K562 (cell line): ENCODE results near the gene PSRC1. TPM values are rescaled to one million over a fixed set of nuclear protein-coding genes. Genes with fewer than 3 reads are reported as not detected.

Experiments used
- ATAC-seq: fragments of 200-7000 bp; cut with Tn5 transposase; 3 replicates; pipeline ENCODE4 v1.9.1; 2020; ENCODE audit warnings: moderate library complexity
- BruUV-seq: library from RNA; stranded (reverse); fragments of 400-500 nt; replicated peaks from 2 replicates; lab custom pipeline; 2021; lab: Mats Ljungman, UMichigan
- CTCF ChIA-PET: fragments of 300-600 bp; formaldehyde crosslinking; extraction: SDS; loops from one replicate; lab custom pipeline; 2021; ENCODE audit warnings: low intra/inter-chr PET ratio; lab: Yijun Ruan, JAX
- POLR2A ChIA-PET: fragments of 300-600, 350-650 bp; sonication (Branson Sonifier 250); formaldehyde crosslinking; extraction: SDS; loops from one replicate; lab custom pipeline; 2021; ENCODE audit warnings: antibody characterized with exemption, inconsistent platforms; lab: Yijun Ruan, JAX
- DNase-seq, 4 experiments: peaks; one replicate each; pipeline versions ENCODE4 v3.0.0 to v3.0.0-alpha.2; 2011 to 2018; ENCODE audit warnings: low spot score in 3 of 4, mixed read lengths in 3 of 4; ENCODE audit errors: extremely low read depth in 1 of 4
- FAIRE-seq: peaks from 2 replicates; lab custom pipeline; 2011; peaks lifted over from hg19 to GRCh38; lab: Jason Lieb, UNC
- H2AFZ ChIP-seq: 2 replicates; pipeline ENCODE4 v1.6.0; 2011; ENCODE audit warnings: low read depth, low read length, control low read depth, inconsistent platforms
- H3K27ac ChIP-seq: fragments of 200-600 bp; 3 replicates; pipeline ENCODE4 v1.8.0; 2011; ENCODE audit warnings: low read depth, mild to moderate bottlenecking, control low read depth, inconsistent platforms, low read length, moderate library complexity, mixed read lengths; ENCODE audit errors: extremely low read depth
- H3K27me3 ChIP-seq, 2 experiments: fragments of 300-600 bp in 1 of 2; 2 replicates in 1 of 2; 3 replicates in 1 of 2; pipeline versions ENCODE4 v1.6.0 to v1.8.0; 2011; ENCODE audit warnings: inconsistent platforms in 2 of 2, low read length in 2 of 2, mild to moderate bottlenecking in 1 of 2, mixed read lengths in 1 of 2, moderate library complexity in 1 of 2; ENCODE audit not compliant: control insufficient read depth in 2 of 2, insufficient read depth in 2 of 2
- H3K36me3 ChIP-seq: fragments of 300-600 bp; 3 replicates; pipeline ENCODE4 v1.8.0; 2011; ENCODE audit warnings: mild to moderate bottlenecking, low read length, inconsistent platforms; ENCODE audit not compliant: control insufficient read depth, insufficient read depth
- H3K4me1 ChIP-seq, 2 experiments: fragments of 200-600 bp in 1 of 2; replicated peaks in 1 of 2; 2 replicates in 1 of 2; 3 replicates in 1 of 2; pipeline versions ENCODE4 v1.5.1 to v1.8.0; 2011; ENCODE audit warnings: inconsistent platforms in 2 of 2, low read length in 2 of 2, mild to moderate bottlenecking in 1 of 2, mixed read lengths in 1 of 2, moderate library complexity in 1 of 2; ENCODE audit not compliant: control insufficient read depth in 2 of 2, insufficient read depth in 2 of 2
- H3K4me2 ChIP-seq: 2 replicates; pipeline ENCODE4 v1.6.1; 2011; ENCODE audit warnings: low read length, control low read depth, inconsistent platforms, mixed read lengths; ENCODE audit not compliant: insufficient read depth
- H3K4me3 ChIP-seq: fragments of 200-600 bp; sonication (generic), shearing (Covaris generic); 2 replicates; pipeline ENCODE4 v1.5.1; 2016; ENCODE audit warnings: control low read depth, inconsistent platforms
- H3K79me2 ChIP-seq: fragments of 200-600 bp; 3 replicates; pipeline ENCODE4 v1.8.0; 2011; ENCODE audit warnings: low read length, inconsistent platforms; ENCODE audit not compliant: control insufficient read depth, insufficient read depth
- H3K9ac ChIP-seq, 2 experiments: 2 replicates each; pipeline versions ENCODE4 v1.6.0 to v1.6.1; 2011; ENCODE audit warnings: low read depth in 2 of 2, low read length in 2 of 2, control low read depth in 1 of 2, inconsistent platforms in 1 of 2, mild to moderate bottlenecking in 1 of 2, mixed read lengths in 1 of 2; ENCODE audit not compliant: insufficient read depth in 1 of 2
- H3K9me1 ChIP-seq: one replicate; pipeline ENCODE4 v1.6.0; 2011; ENCODE audit warnings: inconsistent platforms, mild to moderate bottlenecking, low read length, moderate library complexity; ENCODE audit not compliant: control insufficient read depth, insufficient read depth
- H3K9me3 ChIP-seq: replicated peaks from 2 replicates; pipeline ENCODE4 v1.5.1; 2011; ENCODE audit warnings: low read depth, low read length, inconsistent platforms; ENCODE audit not compliant: control insufficient read depth, insufficient read depth
- H4K20me1 ChIP-seq: replicated peaks from 2 replicates; pipeline ENCODE4 v1.6.1; 2011; ENCODE audit warnings: low read length, inconsistent platforms, mixed read lengths; ENCODE audit not compliant: control insufficient read depth, insufficient read depth
- ATF7 ChIP-seq: fragments of 450-650 bp; IDR thresholded peaks from 2 replicates; pipeline ENCODE4 v1.7.1; 2014; ENCODE audit warnings: mild to moderate bottlenecking, moderate library complexity
- CBX3 ChIP-seq, 2 experiments: IDR thresholded peaks; 1 replicate in 1 of 2; 2 replicates in 1 of 2; pipeline ENCODE4 v1.6.1; 2012; ENCODE audit warnings: inconsistent platforms in 2 of 2, low read length in 2 of 2, borderline replicate concordance in 1 of 2, control low read depth in 1 of 2
- CC2D1A ChIP-seq: fragments of 450-650 bp; IDR thresholded peaks from 2 replicates; pipeline ENCODE4 v1.6.1; 2017; ENCODE audit warnings: mild to moderate bottlenecking
- CHD4 ChIP-seq: fragments of 200-600 bp; sonication (generic); IDR thresholded peaks from 3 replicates; pipeline ENCODE4 v1.6.1; 2012; ENCODE audit warnings: low read depth, mild to moderate bottlenecking, mixed read lengths, low read length, inconsistent platforms; ENCODE audit not compliant: insufficient read depth, insufficient replicate concordance, poor library complexity, severe bottlenecking
- KAT7 ChIP-seq: sonication (generic); formaldehyde crosslinking; IDR thresholded peaks from 2 replicates; pipeline ENCODE4 v1.8.0; 2022; ENCODE audit warnings: missing genetic modification reagents, mild to moderate bottlenecking, borderline replicate concordance
- NCOA2 ChIP-seq, 2 experiments: fragments of 450-650 bp; IDR thresholded peaks; 2 replicates each; pipeline ENCODE4 v1.6.1; 2018; ENCODE audit warnings: mild to moderate bottlenecking in 2 of 2, moderate library complexity in 1 of 2; ENCODE audit not compliant: partially characterized antibody in 2 of 2
- NR3C1 ChIP-seq: sonication (generic); formaldehyde crosslinking; IDR thresholded peaks from 2 replicates; pipeline ENCODE4 v1.8.1; 2022; ENCODE audit warnings: missing genetic modification reagents
- RBM14 ChIP-seq: fragments of 200-400 bp; formaldehyde crosslinking; IDR thresholded peaks from 2 replicates; pipeline ENCODE4 v1.6.1; 2018; ENCODE audit warnings: low read depth, mild to moderate bottlenecking, low read length, moderate library complexity, borderline replicate concordance; ENCODE audit not compliant: insufficient read depth
- SMAD3 ChIP-seq: fragments of 450-650 bp; formaldehyde crosslinking; conservative IDR thresholded peaks from 2 replicates; pipeline ENCODE4 v1.4.0; 2020; ENCODE audit warnings: mild to moderate bottlenecking
- SMARCA5 ChIP-seq: fragments of 450-650 bp; IDR thresholded peaks from 2 replicates; pipeline ENCODE4 v1.6.1; 2016
- U2AF2 ChIP-seq: fragments of 200-400 bp; formaldehyde crosslinking; optimal IDR thresholded peaks from 2 replicates; pipeline ENCODE3; 2017; ENCODE audit warnings: low read depth, mild to moderate bottlenecking, low read length
- XRCC5 ChIP-seq: fragments of 200-400 bp; formaldehyde crosslinking; IDR thresholded peaks from 2 replicates; pipeline ENCODE4 v1.6.1; 2017; ENCODE audit warnings: low read depth, mild to moderate bottlenecking, low read length
- YBX1 ChIP-seq: fragments of 450-650 bp; IDR thresholded peaks from 2 replicates; pipeline ENCODE4 v1.7.1; 2016; ENCODE audit warnings: mild to moderate bottlenecking
- ZFP1 ChIP-seq: fragments of 450-650 bp; formaldehyde crosslinking; IDR thresholded peaks from 2 replicates; pipeline ENCODE4 v1.4.0; 2020; ENCODE audit warnings: mild to moderate bottlenecking, mixed read lengths
- ZNF146 ChIP-seq: IDR thresholded peaks from one replicate; pipeline ENCODE4 v1.6.1; 2018; ENCODE audit warnings: missing compliant biosample characterization; ENCODE audit not compliant: unreplicated experiment
- ZNF316 ChIP-seq: fragments of 450-650 bp; IDR thresholded peaks from 2 replicates; pipeline ENCODE4 v1.6.1; 2016
- ZNF583 ChIP-seq: fragments of 250-450 bp; sonication (Bioruptor Pico); IDR thresholded peaks from 2 replicates; pipeline ENCODE4 v1.4.0; 2020
- WGBS: fragments of 100-300 bp; shearing (Covaris generic); methylation state at CpG from one replicate; pipeline ENCODE4 v1.1.6; 2016; ENCODE audit warnings: low coverage, mixed read lengths; ENCODE audit not compliant: insufficient coverage; ENCODE audit errors: missing lambda C conversion rate; 5-methylcytosine and 5-hydroxymethylcytosine counted together
- in situ Hi-C: fragments of 300-500 bp; cut with MboI; formaldehyde crosslinking; loops from 4 replicates; pipeline ENCODE4 v1.15.0; 2018; ENCODE audit warnings: inconsistent platforms, mixed read lengths
- intact Hi-C: fragments of 100-400 bp; cut with micrococcal nuclease; formaldehyde crosslinking; loops from 2 replicates; pipeline ENCODE4 v1.14.2; 2022
- polyA plus RNA-seq, 8 experiments: library from polyadenylated mRNA; depleted of rRNA in 4 of 8; stranded (reverse) in 5 of 8; unstranded in 3 of 8; fragments of >200 nt; fragmentation: Nextera tagmentation in 2 of 8; fragmentation: Illumina TruSeq in 1 of 8; extraction: Ambion mirVana in 2 of 8; extraction: Trizol in 1 of 8; gene quantifications; 2 replicates each; pipeline versions ENCODE4 v1.2.1 to v1.2.3, GENCODE V29; 2011 to 2014; ENCODE audit warnings: inconsistent platforms in 1 of 8, missing spikeins in 1 of 8
- total RNA-seq, 7 experiments: library from RNA; depleted of rRNA in 6 of 7; stranded (reverse); fragments of >200 nt in 6 of 7; fragmentation: Illumina TruSeq in 2 of 7; extraction: Trizol in 2 of 7; gene quantifications; 2 replicates each; pipeline versions ENCODE4 v1.2.1 to v1.2.3, GENCODE V29; 2011 to 2021; ENCODE audit warnings: low replicate concordance in 1 of 7
- TF ChIP-seq, protein P1 (sequence below): fragments of 250-450 bp; sonication (Bioruptor Pico); IDR thresholded peaks from 2 replicates; pipeline ENCODE4 v1.9.0; 2021; ENCODE audit warnings: mild to moderate bottlenecking
- TF ChIP-seq, protein P2 (sequence below), 2 experiments: fragments of 450-650 bp in 1 of 2; sonication (generic) in 1 of 2; formaldehyde crosslinking; conservative IDR thresholded peaks; 2 replicates each; pipeline versions ENCODE4 v1.4.0 to v1.8.1; 2020 to 2022; ENCODE audit warnings: mild to moderate bottlenecking in 1 of 2, missing genetic modification reagents in 1 of 2
- TF ChIP-seq, protein P3 (sequence below): sonication (generic); formaldehyde crosslinking; IDR thresholded peaks from 2 replicates; pipeline ENCODE4 v1.8.1; 2023; ENCODE audit warnings: mild to moderate bottlenecking, missing genetic modification reagents

PSRC1 gene
- total and polyA plus RNA-seq, 9 of the 15 experiments (the other 6 are each of a cell fraction or from before 2014, with no cell fraction given) = 6.5 to 65.2 (median 39.3) TPM

DNA sequence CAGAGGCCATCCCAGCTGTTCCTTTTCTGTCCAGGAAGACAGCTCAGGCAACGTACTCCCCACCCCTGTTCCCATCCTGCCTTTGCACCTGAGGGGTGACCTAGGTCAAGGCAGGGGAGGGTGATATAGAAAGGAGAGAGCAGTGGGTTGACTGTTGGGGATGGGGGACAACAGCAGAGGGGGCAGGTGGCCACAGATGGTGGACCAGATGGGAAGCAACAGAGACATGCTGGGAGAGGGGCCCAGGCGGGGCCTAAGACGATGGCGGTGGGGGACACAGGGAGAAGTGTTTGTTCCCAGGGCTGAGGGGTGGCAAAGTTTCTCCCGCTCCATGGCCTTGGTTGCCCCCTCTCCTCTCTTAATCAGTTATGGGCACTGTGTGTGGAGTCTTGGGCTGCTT, 27.3 kb downstream of the PSRC1 start:
- FAIRE-seq = no peak
- CTCF ChIA-PET = interaction anchor here (0.6 kb wide), 1 partner anchor 394 kb away, joined by 3 read pairs; no protein-coding TSS in a partner anchor

More for the DNA sequence above, 27.3 kb downstream of the PSRC1 start:
- 83% methylated on average over 5 of the region's 5 CpGs for WGBS
- POLR2A ChIA-PET = interaction anchor here (0.9 to 4.8 kb wide), 4 partner anchors 9 to 16 kb away, joined by 3 to 36 read pairs (median 4); no protein-coding TSS in a partner anchor
- H3K27ac ChIP-seq = no peak overlapping the region; the same call in 2 of the 3 replicates
- peak overlapping the region; percentile 81 to 89; a peak in 3 of 4 replicates for H3K9ac ChIP-seq
- no peaks in the 10 kb centered on the region for H4K20me1 ChIP-seq
- peaks cover 4% of the 10 kb centered on the region for H3K9me1 ChIP-seq
- no peak overlapping the region for H3K4me3 ChIP-seq
- H3K36me3 ChIP-seq = peaks cover 14% of the 10 kb centered on the region; the same call in 2 of the 3 replicates
- DNase-seq = no peak
- in situ Hi-C loops (no loop called here), intact Hi-C loops (loop anchor here (2.0 kb wide), 1 partner anchor 55 kb away; no protein-coding TSS in a partner anchor)
- H3K4me2 ChIP-seq = peak overlapping the region; percentile 83; the same call in 1 of the 2 replicates
- H2AFZ ChIP-seq = no peak overlapping the region
- peaks cover 33 to 64% of the 10 kb centered on the region in 2 experiments for H3K4me1 ChIP-seq
- no peak for ATAC-seq
- H3K9me3 ChIP-seq = no peaks in the 10 kb centered on the region
- TF ChIP-seq ZNF146 (CRISPR knock-in tag) = no peak
- TF ChIP-seq ATF7 = no peak
- TF ChIP-seq CBX3 (IDR thresholded peaks at IDR 0.05; ENCODE audit: borderline replicate concordance in 1 of 2, low read length in 2 of 2) = no peak
- no peak for TF ChIP-seq NR3C1
- TF ChIP-seq RBM14 = no peak
- TF ChIP-seq, protein P1, sequence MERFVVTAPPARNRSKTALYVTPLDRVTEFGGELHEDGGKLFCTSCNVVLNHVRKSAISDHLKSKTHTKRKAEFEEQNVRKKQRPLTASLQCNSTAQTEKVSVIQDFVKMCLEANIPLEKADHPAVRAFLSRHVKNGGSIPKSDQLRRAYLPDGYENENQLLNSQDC (CRISPR knock-in tag) = no peak
- TF ChIP-seq ZNF583 (CRISPR knock-in tag) = no peak
- no peak for TF ChIP-seq CHD4
- TF ChIP-seq XRCC5 = no peak
- TF ChIP-seq SMAD3 = no peak
- no peak for TF ChIP-seq YBX1
- TF ChIP-seq ZFP1 (CRISPR knock-in tag) = no peak
- no peak for TF ChIP-seq KAT7 (CRISPR knock-in tag)
- no peak for TF ChIP-seq ZNF316
- no peak for TF ChIP-seq NCOA2 (IDR thresholded peaks at IDR 0.05; ENCODE audit: partially characterized antibody in 2 of 2)
- TF ChIP-seq, protein P2, sequence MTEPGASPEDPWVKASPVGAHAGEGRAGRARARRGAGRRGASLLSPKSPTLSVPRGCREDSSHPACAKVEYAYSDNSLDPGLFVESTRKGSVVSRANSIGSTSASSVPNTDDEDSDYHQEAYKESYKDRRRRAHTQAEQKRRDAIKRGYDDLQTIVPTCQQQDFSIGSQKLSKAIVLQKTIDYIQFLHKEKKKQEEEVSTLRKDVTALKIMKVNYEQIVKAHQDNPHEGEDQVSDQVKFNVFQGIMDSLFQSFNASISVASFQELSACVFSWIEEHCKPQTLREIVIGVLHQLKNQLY (CRISPR knock-in tag; conservative IDR thresholded peaks at IDR 0.05) = no peak
- TF ChIP-seq SMARCA5 = no peak
- TF ChIP-seq, protein P3, sequence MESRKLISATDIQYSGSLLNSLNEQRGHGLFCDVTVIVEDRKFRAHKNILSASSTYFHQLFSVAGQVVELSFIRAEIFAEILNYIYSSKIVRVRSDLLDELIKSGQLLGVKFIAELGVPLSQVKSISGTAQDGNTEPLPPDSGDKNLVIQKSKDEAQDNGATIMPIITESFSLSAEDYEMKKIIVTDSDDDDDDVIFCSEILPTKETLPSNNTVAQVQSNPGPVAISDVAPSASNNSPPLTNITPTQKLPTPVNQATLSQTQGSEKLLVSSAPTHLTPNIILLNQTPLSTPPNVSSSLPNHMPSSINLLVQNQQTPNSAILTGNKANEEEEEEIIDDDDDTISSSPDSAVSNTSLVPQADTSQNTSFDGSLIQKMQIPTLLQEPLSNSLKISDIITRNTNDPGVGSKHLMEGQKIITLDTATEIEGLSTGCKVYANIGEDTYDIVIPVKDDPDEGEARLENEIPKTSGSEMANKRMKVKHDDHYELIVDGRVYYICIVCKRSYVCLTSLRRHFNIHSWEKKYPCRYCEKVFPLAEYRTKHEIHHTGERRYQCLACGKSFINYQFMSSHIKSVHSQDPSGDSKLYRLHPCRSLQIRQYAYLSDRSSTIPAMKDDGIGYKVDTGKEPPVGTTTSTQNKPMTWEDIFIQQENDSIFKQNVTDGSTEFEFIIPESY (CRISPR knock-in tag) = no peak
- TF ChIP-seq CC2D1A = no peak
- TF ChIP-seq U2AF2 = no peak
- BruUV-seq = no TSS peak
- H3K27me3 ChIP-seq = no peaks in the 10 kb centered on the region
- peaks cover 28% of the 10 kb centered on the region for H3K79me2 ChIP-seq
